COR-L47 (cell line): ENCODE results near the gene TEX35.
"Not testable (repeated sequence)": the region's sequence is repeated elsewhere in the genome, so short reads cannot be mapped to it uniquely, and the experiment has no call there.

Experiments used
- DNase-seq: peaks from one replicate; lab custom pipeline; 2025; lab: John Stamatoyannopoulos, UW

The TEX35 gene

GRCh38 chr1:178541829-178542553, 29.1 kb downstream of the TEX35 start:
- no peak for DNase-seq

GRCh38 chr1:178542554-178543289, 29.8 kb downstream of the TEX35 start:
- peak; percentile 53 for DNase-seq

- no peak for DNase-seq
Observed at GRCh38 chr1:178543290-178543607, 30.3 kb downstream of the TEX35 start.

DNA sequence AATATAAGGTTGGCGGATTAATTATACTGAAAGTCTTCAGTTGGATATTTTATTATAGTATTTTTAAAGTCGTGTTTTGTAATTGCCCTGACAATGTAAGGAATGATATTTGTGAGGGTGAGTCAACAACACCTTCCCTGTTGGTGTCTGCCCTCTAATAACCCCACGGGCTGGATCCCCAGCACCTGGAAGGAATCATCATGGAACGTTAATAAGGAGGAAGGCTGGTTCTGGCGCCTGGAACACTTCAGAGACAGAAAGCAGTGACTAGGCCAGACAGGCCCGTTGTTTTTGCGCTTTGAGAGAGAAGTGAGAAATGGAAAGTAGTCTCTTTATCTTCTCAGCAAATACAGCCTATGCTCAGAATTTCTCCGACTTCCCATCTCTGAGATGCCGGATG, 31.6 kb downstream of the TEX35 start:
- no peak for DNase-seq

GRCh38 chr1:178548108-178548507, 35.2 kb downstream of the TEX35 start:
- DNase-seq = peak; percentile 4

GRCh38 chr1:178551307-178551706, 38.4 kb downstream of the TEX35 start:
- DNase-seq = no peak

DNA sequence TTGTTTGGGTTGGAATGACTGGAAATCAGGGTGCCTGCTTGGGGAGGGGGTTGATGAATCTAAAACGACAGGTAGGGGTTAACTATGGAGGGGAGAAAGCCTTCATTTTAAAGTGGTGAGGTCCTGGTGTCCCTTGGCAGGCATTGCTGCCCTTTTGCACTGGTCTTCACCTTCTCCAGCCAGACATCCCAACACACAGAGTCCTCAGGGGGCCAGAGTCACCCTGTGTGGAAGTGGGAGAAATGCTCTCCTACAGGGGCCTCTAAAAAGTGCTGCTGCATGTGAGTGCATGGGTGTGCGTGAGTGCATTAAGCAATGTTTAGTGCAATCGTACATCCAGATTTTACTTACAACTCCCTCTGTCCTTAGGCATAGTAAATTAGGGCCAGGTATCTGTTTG, 39.0 kb downstream of the TEX35 start:
- no peak for DNase-seq

GRCh38 chr1:178552856-178553255, 39.9 kb downstream of the TEX35 start:
- no peak for DNase-seq

GRCh38 chr1:178554351-178554750, 41.4 kb downstream of the TEX35 start:
- not testable (repeated sequence) for DNase-seq

GRCh38 chr1:178555613-178556012, 42.7 kb downstream of the TEX35 start:
- not testable (repeated sequence) for DNase-seq

GRCh38 chr1:178558816-178559215, 45.9 kb downstream of the TEX35 start:
- DNase-seq = not testable (repeated sequence)

DNA sequence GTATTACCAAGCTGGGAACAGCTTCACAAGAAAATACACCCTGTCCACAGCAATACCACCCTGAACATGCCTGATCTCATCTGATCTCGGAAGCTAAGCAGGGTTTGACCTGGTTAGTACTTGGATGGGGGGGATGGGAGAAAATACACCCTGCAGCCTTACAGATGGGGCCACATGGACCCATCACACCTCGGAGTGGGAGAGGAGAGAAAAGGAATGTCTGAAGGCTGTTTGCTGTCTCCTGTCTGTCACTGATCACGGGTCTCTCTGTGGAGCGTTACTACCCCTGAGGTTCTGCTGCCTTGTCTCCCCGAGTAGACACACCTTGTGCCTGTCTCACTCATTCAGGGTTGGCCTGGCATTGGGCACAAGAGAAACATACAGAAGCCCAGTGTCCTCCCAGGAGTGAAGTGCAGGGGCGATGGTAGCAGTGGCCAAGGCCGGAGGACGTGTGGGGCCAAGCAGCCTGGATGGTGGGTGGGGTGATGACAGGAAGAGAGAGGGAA, 48.0 kb downstream of the TEX35 start:
- DNase-seq = no peak

DNA sequence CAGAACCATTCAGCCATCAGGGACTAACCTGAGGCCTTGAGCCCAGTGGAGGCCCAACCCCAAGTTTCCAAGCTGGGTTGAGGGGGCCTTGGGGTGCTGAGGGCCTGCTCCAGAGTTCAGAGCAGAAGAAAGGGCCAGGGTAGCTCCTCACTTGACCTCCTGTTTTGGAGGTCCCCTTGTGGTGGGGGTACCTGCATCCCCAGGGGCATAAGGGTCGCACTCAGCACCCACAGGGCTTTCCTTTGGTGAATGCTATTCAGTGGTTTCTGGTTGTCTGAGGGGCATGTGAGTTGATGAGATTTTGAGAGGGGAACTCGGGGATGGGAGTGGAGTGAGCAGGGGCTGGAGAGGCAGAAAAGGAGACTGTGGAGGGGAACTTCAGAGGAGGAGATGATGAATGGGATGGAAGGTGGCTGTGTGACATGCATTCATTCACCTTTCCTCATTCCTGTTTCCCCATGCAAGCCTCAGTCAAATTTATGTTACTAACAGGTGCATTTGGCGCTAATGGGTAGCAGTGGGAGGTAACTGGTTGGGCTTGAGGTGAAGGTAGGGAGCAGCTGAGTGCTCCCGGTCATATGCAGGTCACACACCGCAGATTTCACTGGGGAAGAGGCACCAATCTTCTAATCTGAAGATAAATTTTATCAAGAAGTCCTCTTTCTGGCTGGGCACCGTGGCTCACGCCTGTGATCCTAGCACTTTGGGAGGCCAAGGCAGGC, 50.4 kb downstream of the TEX35 start:
- DNase-seq = no peak

DNA sequence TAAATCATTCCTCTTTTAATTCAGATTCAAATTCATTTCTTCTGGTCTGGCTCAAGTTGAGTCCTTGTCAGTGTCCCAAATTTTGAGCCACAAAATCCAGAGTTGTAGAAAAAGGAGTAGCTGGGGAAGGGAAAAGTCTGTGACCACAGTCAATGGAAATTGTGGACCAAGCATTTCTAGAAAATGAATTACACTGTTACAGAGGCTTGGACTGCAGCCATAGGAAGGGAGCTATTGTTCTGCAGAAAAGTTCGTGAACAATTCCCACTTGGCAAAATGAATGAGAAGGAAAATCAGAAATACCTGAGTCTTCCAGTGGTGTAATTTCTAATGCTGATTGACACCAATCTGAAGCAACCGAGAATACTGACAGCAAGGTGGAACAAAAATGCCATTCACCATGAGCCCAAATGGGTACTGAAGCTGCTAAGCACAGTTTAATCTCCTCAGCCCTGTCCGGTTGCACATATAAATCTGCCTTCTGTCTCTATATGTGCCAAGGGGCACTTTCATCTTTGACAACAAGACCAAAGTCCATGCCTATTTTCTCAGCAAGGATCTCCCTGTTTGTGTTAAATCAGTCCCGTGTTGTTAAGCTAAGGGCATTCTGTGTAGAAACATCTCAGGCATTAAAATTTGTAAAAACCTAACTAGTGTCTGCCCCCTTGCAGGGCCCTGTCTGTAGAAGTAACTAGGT, 51.3 kb downstream of the TEX35 start:
- no peak for DNase-seq

GRCh38 chr1:178564783-178565180, 51.9 kb downstream of the TEX35 start:
- DNase-seq = no peak

- DNase-seq = no peak
Observed at GRCh38 chr1:178565586-178565985, 52.7 kb downstream of the TEX35 start.

- no peak for DNase-seq
Observed at GRCh38 chr1:178566187-178566586, 53.3 kb downstream of the TEX35 start.

DNA sequence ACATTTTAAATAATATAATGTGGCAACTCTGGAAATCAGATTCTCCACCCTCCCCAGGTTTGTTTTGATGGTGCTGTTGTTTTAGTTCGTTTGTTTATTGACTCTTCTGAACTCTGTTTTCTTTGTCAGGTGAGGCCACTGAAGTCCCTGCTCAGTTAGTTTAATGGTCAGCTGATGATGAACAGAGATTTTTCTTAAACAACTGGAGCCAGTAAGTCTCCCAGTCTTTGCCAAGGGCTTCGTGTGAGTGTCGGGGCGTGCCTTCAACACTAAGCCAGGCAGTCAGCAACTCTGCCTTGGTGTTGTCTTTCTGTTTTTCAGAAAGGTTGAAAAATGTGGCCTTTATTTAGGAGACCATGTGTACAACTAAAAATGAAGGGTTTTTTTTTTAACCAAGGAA, 58.9 kb downstream of the TEX35 start:
- no peak for DNase-seq
